Type B pancreatic cell (in vitro differentiated cells): Measurements from ENCODE around the gene TNRC6B. TPM values are rescaled to one million over a fixed set of nuclear protein-coding genes. Genes with fewer than 3 reads are reported as not detected.
"Not testable (repeated sequence)": the region's sequence is repeated elsewhere in the genome, so short reads cannot be mapped to it uniquely, and the experiment has no call there.

Experiments
- DNase-seq: peaks from one replicate; pipeline ENCODE4 v3.0.0; 2021; ENCODE audit warnings: mixed read lengths; ENCODE audit not compliant: unreplicated experiment; ENCODE audit errors: extremely low spot score
- H3K27ac Mint-ChIP-seq: 2 replicates; pipeline ENCODE4 v1.8.0; 2021; ENCODE audit warnings: mild to moderate bottlenecking, mixed read lengths
- H3K27me3 Mint-ChIP-seq: 2 replicates; pipeline ENCODE4 v1.8.0; 2021; ENCODE audit warnings: mixed read lengths
- H3K36me3 Mint-ChIP-seq: 2 replicates; pipeline ENCODE4 v1.8.0; 2021; ENCODE audit warnings: mixed read lengths
- H3K4me1 Mint-ChIP-seq: one replicate; pipeline ENCODE4 v1.8.0; 2021; ENCODE audit warnings: mixed read lengths; ENCODE audit not compliant: unreplicated experiment
- H3K4me3 Mint-ChIP-seq: 2 replicates; pipeline ENCODE4 v1.8.0; 2021; ENCODE audit warnings: mild to moderate bottlenecking, mixed read lengths
- H3K9me3 Mint-ChIP-seq: 2 replicates; pipeline ENCODE4 v1.8.0; 2021; ENCODE audit warnings: mixed read lengths
- total RNA-seq: library from RNA; stranded (reverse); gene quantifications from 2 replicates; pipeline ENCODE4 v1.2.1, GENCODE V29; 2021; ENCODE audit warnings: low replicate concordance
- TF ChIP-seq, protein P1 (sequence below): fragments of 200-600 bp; sonication (generic); conservative IDR thresholded peaks from 2 replicates; pipeline ENCODE4 v1.5.0; 2021; ENCODE audit warnings: antibody characterized with exemption, mild to moderate bottlenecking

Gene TNRC6B
- total RNA-seq, 1 donor from 2014 or later = 50.7 TPM

DNA sequence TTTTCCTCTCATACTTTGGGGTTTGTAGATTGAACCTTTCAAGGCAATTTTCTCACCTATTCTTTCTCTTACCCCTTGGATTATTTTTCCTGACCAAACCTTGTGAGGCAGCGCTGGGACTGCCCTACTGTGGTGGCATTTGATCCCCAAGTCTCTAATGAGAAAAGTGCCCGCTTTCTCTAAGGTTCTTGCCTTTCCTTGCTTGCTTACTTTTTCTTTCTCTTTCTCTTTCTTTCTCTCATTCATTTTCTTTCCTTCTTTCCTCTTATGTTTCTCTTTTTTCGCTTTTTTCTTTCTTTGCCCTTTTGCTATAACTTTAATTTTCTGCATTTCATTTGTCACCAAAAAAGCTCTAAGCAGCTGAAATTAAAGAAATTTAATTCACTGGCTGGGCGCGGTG lies 127.9 kb downstream of the TNRC6B start:
- TF ChIP-seq, protein P1, sequence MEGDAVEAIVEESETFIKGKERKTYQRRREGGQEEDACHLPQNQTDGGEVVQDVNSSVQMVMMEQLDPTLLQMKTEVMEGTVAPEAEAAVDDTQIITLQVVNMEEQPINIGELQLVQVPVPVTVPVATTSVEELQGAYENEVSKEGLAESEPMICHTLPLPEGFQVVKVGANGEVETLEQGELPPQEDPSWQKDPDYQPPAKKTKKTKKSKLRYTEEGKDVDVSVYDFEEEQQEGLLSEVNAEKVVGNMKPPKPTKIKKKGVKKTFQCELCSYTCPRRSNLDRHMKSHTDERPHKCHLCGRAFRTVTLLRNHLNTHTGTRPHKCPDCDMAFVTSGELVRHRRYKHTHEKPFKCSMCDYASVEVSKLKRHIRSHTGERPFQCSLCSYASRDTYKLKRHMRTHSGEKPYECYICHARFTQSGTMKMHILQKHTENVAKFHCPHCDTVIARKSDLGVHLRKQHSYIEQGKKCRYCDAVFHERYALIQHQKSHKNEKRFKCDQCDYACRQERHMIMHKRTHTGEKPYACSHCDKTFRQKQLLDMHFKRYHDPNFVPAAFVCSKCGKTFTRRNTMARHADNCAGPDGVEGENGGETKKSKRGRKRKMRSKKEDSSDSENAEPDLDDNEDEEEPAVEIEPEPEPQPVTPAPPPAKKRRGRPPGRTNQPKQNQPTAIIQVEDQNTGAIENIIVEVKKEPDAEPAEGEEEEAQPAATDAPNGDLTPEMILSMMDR = no peak
- no peak overlapping the region for H3K4me3 Mint-ChIP-seq
- H3K27ac Mint-ChIP-seq = no peak overlapping the region
- no peaks in the 10 kb centered on the region for H3K9me3 Mint-ChIP-seq
- DNase-seq = no peak
- H3K4me1 Mint-ChIP-seq = no peaks in the 10 kb centered on the region
- no peaks in the 10 kb centered on the region for H3K27me3 Mint-ChIP-seq
- H3K36me3 Mint-ChIP-seq = peaks cover 25% of the 10 kb centered on the region

- Mint-ChIP-seq H3K4me1 (no peaks in the 10 kb centered on the region), H3K27me3 (no peaks in the 10 kb centered on the region), H3K4me3 (no peak overlapping the region), H3K36me3 (peaks cover 37% of the 10 kb centered on the region), H3K27ac (no peak overlapping the region), H3K9me3 (no peaks in the 10 kb centered on the region)
- TF ChIP-seq, protein P1 = no peak
- no peak for DNase-seq
These were observed 131.4 kb downstream of the TNRC6B start for GRCh38 chr22:40308999-40309573.

DNA sequence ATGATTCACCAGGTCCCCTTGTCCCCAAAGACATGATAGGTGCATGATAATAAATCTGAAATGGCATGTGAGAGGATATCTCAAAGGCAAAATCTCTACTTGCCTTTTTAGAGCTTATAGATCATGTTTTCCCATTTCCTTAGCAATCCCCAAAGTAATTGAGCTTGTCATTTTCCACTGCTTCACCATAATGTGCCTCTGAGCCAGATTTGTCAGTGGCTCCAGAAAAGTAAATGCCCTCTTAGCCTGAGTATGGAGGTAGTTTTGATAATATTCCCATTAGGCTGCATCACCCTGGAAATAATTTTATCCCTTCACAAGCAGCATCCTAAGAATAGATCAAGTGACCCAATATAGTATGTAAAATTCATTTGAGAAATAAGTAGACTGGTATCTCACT lies 131.9 kb downstream of the TNRC6B start:
- no peak for DNase-seq
- Mint-ChIP-seq H3K9me3 (no peaks in the 10 kb centered on the region), H3K36me3 (peaks cover 43% of the 10 kb centered on the region), H3K27ac (no peak overlapping the region), H3K4me3 (no peak overlapping the region), H3K27me3 (no peaks in the 10 kb centered on the region), H3K4me1 (no peaks in the 10 kb centered on the region)
- TF ChIP-seq, protein P1 = no peak

DNA sequence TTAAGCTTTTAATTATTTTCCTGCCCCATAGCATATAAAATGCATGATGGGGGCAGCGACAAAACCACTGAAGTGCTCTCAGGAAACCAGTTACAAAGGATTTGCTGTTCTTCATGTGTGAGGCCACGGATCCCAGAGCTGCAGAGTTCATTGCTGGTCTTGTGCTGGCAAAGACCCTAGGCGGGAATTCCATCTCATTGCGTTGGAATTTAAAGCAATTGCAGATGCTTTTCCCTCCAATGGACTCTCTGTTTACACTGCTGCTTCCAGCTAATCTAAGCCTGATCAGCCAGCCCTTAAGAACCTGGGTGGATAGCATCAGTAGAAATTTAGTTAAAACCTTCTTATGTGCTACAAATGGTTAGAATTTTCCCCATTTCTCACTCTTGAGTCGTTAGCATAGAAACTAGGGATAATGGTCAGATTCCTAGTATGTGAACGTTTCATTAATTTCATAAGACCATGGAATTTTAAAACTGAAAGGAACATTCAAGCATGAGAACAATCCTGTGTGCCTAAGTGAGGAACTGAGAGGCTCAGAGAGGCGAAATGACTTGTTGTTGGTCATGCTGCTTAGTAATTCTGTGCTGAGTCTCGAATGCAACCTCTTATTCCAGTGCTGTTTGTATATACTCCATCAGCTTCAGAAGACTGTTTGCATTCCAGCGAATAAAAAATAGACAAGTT lies 132.5 kb downstream of the TNRC6B start:
- TF ChIP-seq, protein P1 = no peak
- H3K27ac Mint-ChIP-seq = no peak overlapping the region
- peaks cover 46% of the 10 kb centered on the region for H3K36me3 Mint-ChIP-seq
- H3K4me1 Mint-ChIP-seq = no peaks in the 10 kb centered on the region
- no peak for DNase-seq
- no peak overlapping the region for H3K4me3 Mint-ChIP-seq
- no peaks in the 10 kb centered on the region for H3K9me3 Mint-ChIP-seq
- H3K27me3 Mint-ChIP-seq = no peaks in the 10 kb centered on the region

GRCh38 chr22:40310768-40311120 lies 133.0 kb downstream of the TNRC6B start:
- no peak for DNase-seq
- TF ChIP-seq, protein P1 = no peak
- Mint-ChIP-seq H3K36me3 (peaks cover 51% of the 10 kb centered on the region), H3K27ac (no peak overlapping the region), H3K27me3 (no peaks in the 10 kb centered on the region), H3K9me3 (no peaks in the 10 kb centered on the region), H3K4me3 (no peak overlapping the region), H3K4me1 (no peaks in the 10 kb centered on the region)

DNA sequence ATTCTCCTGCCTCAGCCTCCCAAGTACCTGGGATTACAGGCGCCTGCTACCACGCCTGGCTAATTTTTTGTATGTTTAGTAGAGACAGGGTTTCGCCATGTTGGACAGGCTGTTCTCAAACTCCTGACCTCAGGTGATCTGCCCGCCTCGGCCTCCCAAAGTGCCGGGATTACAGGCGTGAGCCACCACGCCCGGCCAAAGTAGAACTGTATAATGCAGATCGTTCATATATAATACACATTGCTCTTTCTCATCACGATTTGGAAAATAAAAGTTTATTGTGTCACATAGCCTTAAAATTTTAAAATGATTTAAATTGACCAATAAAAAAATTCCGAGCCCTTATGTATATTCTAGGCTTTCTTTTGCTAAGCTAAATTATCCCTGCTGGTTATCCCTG lies 133.9 kb downstream of the TNRC6B start:
- H3K36me3 Mint-ChIP-seq = peaks cover 56% of the 10 kb centered on the region
- H3K27ac Mint-ChIP-seq, H3K4me1 Mint-ChIP-seq, H3K9me3 Mint-ChIP-seq, H3K4me3 Mint-ChIP-seq, DNase-seq, H3K27me3 Mint-ChIP-seq: not testable (repeated sequence)
